Upper lobe of left lung (tissue), 4 donors: Measurements from ENCODE around the gene RPL31.

Source experiments
- CTCF ChIP-seq, 6 experiments: fragments of 450-650 bp in 4 of 6; fragments of 200-600 bp in 2 of 6; sonication (generic) in 2 of 6; IDR thresholded peaks; one replicate each; pipeline ENCODE4 v1.5.1; 2016 to 2019; ENCODE audit warnings: antibody characterized with exemption in 6 of 6
- EP300 ChIP-seq, 4 donors: sonication (generic); formaldehyde crosslinking; IDR thresholded peaks; one replicate each; pipeline ENCODE4 v1.5.1; 2017; ENCODE audit warnings: antibody characterized with exemption in 4 of 4, control low read depth in 2 of 4

GRCh38 chr2:101003278-101003775, 1.2 kb downstream of the RPL31 start:
- TF ChIP-seq CTCF (IDR thresholded peaks at IDR 0.05): no peak
- TF ChIP-seq EP300 (IDR thresholded peaks at IDR 0.05): no peak
